GM21360 (cell line): ENCODE results near the gene RERG.
"Not testable (repeated sequence)": the region's sequence is repeated elsewhere in the genome, so short reads cannot be mapped to it uniquely, and the experiment has no call there.

Source experiments
- ATAC-seq: cut with Tn5 transposase; IDR thresholded peaks from one replicate; pipeline ENCODE4 v1.9.1; 2021; ENCODE audit warnings: mild to moderate bottlenecking, moderate library complexity; ENCODE audit not compliant: unreplicated experiment

RERG gene

GRCh38 chr12:15151161-15152091 is 69.8 kb downstream of the RERG start:
- ATAC-seq, result no peak

GRCh38 chr12:15146585-15146984 is 74.6 kb downstream of the RERG start:
- ATAC-seq, result no peak

- no peak for ATAC-seq
Observed at GRCh38 chr12:15143467-15143866, 77.8 kb downstream of the RERG start.

- no peak for ATAC-seq
Observed at GRCh38 chr12:15142711-15143110, 78.5 kb downstream of the RERG start.

GRCh38 chr12:15131431-15131830 is 89.8 kb downstream of the RERG start:
- no peak for ATAC-seq

GRCh38 chr12:15130541-15130940 is 90.7 kb downstream of the RERG start:
- no peak for ATAC-seq

GRCh38 chr12:15123401-15123800 is 97.8 kb downstream of the RERG start:
- ATAC-seq, result no peak

- ATAC-seq, result no peak
Observed at GRCh38 chr12:15122344-15122743, 98.9 kb downstream of the RERG start.

- no peak for ATAC-seq
Observed at GRCh38 chr12:15118955-15119354, 102.3 kb downstream of the RERG start.

GRCh38 chr12:15116983-15117382 is 104.2 kb downstream of the RERG start:
- ATAC-seq, result no peak

GRCh38 chr12:15116086-15116485 is 105.1 kb downstream of the RERG start:
- no peak for ATAC-seq

GRCh38 chr12:15115434-15115833 is 105.8 kb downstream of the RERG start:
- ATAC-seq, result no peak

- no peak for ATAC-seq
Observed at GRCh38 chr12:15114501-15114900, 106.7 kb downstream of the RERG start.

GRCh38 chr12:15092826-15093225 is 128.4 kb downstream of the RERG start:
- no peak for ATAC-seq

- no peak for ATAC-seq
Observed at GRCh38 chr12:15090441-15090840, 130.8 kb downstream of the RERG start.

- no peak for ATAC-seq
Observed at GRCh38 chr12:15088105-15088504, 133.1 kb downstream of the RERG start.

GRCh38 chr12:15077751-15078150 is 143.5 kb downstream of the RERG start:
- ATAC-seq, result not testable (repeated sequence)

GRCh38 chr12:15074351-15074750 is 146.9 kb downstream of the RERG start:
- ATAC-seq, result no peak

- ATAC-seq, result no peak
Observed at GRCh38 chr12:15059123-15059522, 162.1 kb downstream of the RERG start.
